ENCODE measurements around the gene PRPS1L1. TPM values are rescaled to one million over a fixed set of nuclear protein-coding genes. Genes with fewer than 3 reads are reported as not detected.

Gene PRPS1L1
- total RNA-seq, 2 experiments from 2014 or later: not detected

Other genes starting within 250 kb of the PRPS1L1 start
- gene SNX13, start 87.4 kb downstream of the PRPS1L1 start, total RNA-seq: 10 to 100 TPM; 29.3 to 35.1 TPM

All from activated naive CD8-positive, alpha-beta T cell treated with anti-CD3 and anti-CD28 coated beads, Interleukin-2, amount 10 ng/mL, durations not matched to agents 7 days and 5 days (primary cell).